CD4-positive, alpha-beta T cell treated with Interferon alpha-2 for 1 hour (primary cell): ENCODE data around the gene NF1.

ENCODE experiments used
- DNase-seq, 2 donors: peaks; one replicate each; pipeline ENCODE4 v3.0.0-alpha.2; 2020 to 2022

NF1 gene

DNA sequence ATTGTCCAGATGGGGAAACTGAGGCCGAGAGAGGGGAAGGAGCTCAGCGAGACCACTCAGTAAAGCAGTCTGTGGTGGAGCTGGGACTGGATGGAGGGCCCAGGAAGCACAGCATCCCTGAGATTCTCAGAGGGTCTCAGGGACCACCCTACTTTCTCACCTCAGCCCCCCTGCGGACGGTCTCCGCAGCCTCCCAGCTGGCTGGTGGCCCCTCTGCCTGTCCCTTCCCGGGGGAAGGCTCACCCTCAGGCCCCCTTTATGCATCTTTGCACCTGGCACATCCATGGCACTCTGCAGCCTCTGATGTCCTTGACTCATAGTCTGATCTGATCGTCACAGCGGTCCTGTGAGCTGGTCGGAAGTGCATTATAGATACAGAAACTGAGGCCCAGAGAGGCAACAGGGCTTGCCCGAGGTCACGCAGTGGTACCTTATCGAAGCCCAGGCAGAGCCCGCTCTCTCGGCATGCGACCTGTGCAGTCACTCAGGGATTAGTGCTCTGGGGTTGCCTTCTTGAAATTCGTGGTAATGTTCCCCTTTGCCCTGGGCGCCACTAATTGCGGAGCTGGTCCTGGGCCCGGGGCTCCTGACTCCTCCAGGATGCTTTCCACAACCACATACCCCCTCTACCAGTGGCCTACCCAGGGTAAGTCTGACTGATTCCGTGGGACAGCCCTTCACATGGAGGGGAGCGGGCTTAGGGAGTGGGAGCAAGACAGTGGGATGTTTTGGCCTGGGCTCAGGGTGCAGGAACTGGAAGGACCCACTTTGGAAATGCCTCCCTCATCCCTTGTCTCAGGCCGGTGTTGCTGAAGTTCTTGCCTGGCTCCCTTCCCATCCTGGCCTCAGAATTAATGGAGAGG, 321.1 kb downstream of the NF1 start:
- no peak for DNase-seq

DNA sequence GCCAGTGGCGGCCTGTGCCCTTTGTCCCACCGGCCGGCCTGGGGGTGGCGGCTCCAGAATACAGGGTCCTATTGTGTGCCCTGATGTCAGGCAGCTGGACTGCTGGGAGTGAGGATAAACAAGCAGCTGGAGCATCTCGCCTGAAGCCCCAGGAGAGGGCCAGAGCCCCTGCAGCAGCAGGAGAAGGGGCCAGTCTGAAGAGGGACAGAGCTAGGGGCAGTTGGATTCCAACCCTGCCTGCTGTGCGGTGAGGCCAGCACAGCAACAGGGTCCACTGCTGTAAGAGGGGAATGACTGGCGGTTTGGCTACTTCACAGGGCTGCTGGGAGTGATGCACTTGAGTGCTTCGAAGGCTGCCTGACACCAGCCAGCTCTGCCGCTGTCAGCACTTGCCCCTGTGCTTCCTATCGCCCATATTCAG, 321.7 kb downstream of the NF1 start:
- DNase-seq: no peak

DNA sequence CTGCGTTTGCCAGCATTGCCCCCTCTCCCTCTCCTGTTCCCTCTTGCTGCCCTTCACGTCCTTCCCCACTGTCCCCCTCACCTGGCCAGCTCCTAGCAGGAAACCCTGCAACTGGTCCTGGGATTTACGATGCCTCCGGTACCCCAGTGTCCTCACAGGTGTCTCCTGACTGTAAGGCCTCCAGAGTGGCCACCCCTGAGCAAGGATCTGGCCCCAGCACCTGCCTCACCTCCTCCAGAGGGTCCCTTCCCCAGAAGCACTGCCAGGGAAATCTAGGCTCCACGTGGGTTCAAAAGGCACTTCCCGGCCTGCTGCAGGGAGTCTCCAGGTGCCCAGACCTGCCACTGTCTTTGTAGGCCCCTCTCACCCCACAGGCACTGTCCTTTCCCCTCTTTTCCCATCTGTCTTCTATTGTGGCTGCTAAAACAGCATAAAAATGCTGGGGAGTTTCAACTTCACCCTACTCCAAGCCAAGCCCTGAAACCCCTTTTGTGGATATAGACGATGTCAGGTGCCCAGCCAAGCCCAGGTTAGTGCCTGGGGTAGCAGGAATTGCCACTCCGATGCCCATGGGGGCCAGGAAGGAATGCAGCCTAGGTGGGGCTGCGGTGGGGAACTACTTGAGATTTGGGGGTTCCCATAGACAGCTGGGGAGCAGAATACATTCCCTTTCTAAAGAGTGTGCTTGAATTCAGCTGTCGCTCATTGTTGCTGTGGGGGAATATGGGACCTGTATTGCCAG, 322.4 kb downstream of the NF1 start:
- no peak for DNase-seq

- DNase-seq: no peak
Observed at GRCh38 chr17:31418773-31419350, 324.1 kb downstream of the NF1 start.

GRCh38 chr17:31422443-31422842, 327.7 kb downstream of the NF1 start:
- DNase-seq: no peak

- DNase-seq: no peak
Observed at GRCh38 chr17:31424944-31425281, 330.1 kb downstream of the NF1 start.

GRCh38 chr17:31425282-31426040, 330.7 kb downstream of the NF1 start:
- no peak for DNase-seq
